H9 (cell line): ENCODE measurements around the gene SNAI3. TPM values are rescaled to one million over a fixed set of nuclear protein-coding genes. Genes with fewer than 3 reads are reported as not detected.

ENCODE experiments used
- DNase-seq: peaks from one replicate; pipeline ENCODE4 v3.0.0-alpha.2; 2017
- H2AFZ ChIP-seq: one replicate; pipeline ENCODE4 v1.6.1; 2013; ENCODE audit warnings: mild to moderate bottlenecking, low read length, control low read depth, moderate library complexity
- H2AK5ac ChIP-seq: 2 replicates; pipeline ENCODE4 v1.6.1; 2013; ENCODE audit warnings: low read length, control low read depth, mixed read lengths; ENCODE audit not compliant: insufficient read length
- H2BK120ac ChIP-seq: one replicate; pipeline ENCODE4 v1.6.1; 2013; ENCODE audit warnings: low read depth, mild to moderate bottlenecking, low read length, control low read depth, inconsistent platforms; ENCODE audit not compliant: poor library complexity, severe bottlenecking
- H2BK12ac ChIP-seq: 2 replicates; pipeline ENCODE4 v1.6.1; 2013; ENCODE audit warnings: low read length, control low read depth, mixed read lengths, low read depth; ENCODE audit not compliant: insufficient read length
- H2BK15ac ChIP-seq: 2 replicates; pipeline ENCODE4 v1.6.1; 2013; ENCODE audit warnings: low read depth, low read length, control low read depth
- H2BK20ac ChIP-seq: one replicate; pipeline ENCODE4 v1.6.1; 2013; ENCODE audit warnings: low read depth, mild to moderate bottlenecking, low read length, control low read depth, inconsistent platforms; ENCODE audit not compliant: poor library complexity, severe bottlenecking
- H2BK5ac ChIP-seq: 2 replicates; pipeline ENCODE4 v1.6.1; 2013; ENCODE audit warnings: low read length, control low read depth, mixed read lengths; ENCODE audit not compliant: insufficient read length
- H3K14ac ChIP-seq: 2 replicates; pipeline ENCODE4 v1.6.1; 2013; ENCODE audit warnings: low read length, control low read depth; ENCODE audit not compliant: insufficient read depth
- H3K18ac ChIP-seq: 2 replicates; pipeline ENCODE4 v1.6.1; 2013; ENCODE audit warnings: low read depth, mild to moderate bottlenecking, mixed read lengths, low read length, control low read depth; ENCODE audit not compliant: insufficient read length
- H3K23ac ChIP-seq: 2 replicates; pipeline ENCODE4 v1.6.1; 2013; ENCODE audit warnings: low read length, control low read depth, mixed read lengths, low read depth; ENCODE audit not compliant: insufficient read length
- H3K23me2 ChIP-seq: 2 replicates; pipeline ENCODE4 v1.6.1; 2013; ENCODE audit warnings: low read depth, mild to moderate bottlenecking, mixed read lengths, low read length, control low read depth; ENCODE audit not compliant: insufficient read length, poor library complexity, severe bottlenecking
- H3K27ac ChIP-seq: 2 replicates; pipeline ENCODE4 v1.5.1; 2013; ENCODE audit warnings: low read length, control low read depth, mixed read lengths, low read depth; ENCODE audit not compliant: insufficient read length
- H3K27me3 ChIP-seq: 2 replicates; pipeline ENCODE4 v1.6.1; 2013; ENCODE audit warnings: low read length, control low read depth, inconsistent platforms; ENCODE audit not compliant: insufficient read depth
- H3K4ac ChIP-seq: 2 replicates; pipeline ENCODE4 v1.6.1; 2013; ENCODE audit warnings: low read depth, mild to moderate bottlenecking, control low read depth, inconsistent platforms, low read length, moderate library complexity
- H3K4me1 ChIP-seq: 2 replicates; pipeline ENCODE4 v1.6.1; 2013; ENCODE audit warnings: low read length, control low read depth, inconsistent platforms; ENCODE audit not compliant: insufficient read depth
- H3K4me2 ChIP-seq: 2 replicates; pipeline ENCODE4 v1.6.1; 2013; ENCODE audit warnings: low read length, control low read depth, mixed read lengths; ENCODE audit not compliant: insufficient read length, insufficient read depth
- H3K56ac ChIP-seq: 2 replicates; pipeline ENCODE4 v1.6.1; 2013; ENCODE audit warnings: low read depth, mild to moderate bottlenecking, mixed read lengths, low read length, control low read depth; ENCODE audit not compliant: insufficient read length
- H3K79me1 ChIP-seq: 2 replicates; pipeline ENCODE4 v1.6.1; 2013; ENCODE audit warnings: low read depth, mild to moderate bottlenecking, moderate library complexity, low read length, control low read depth, inconsistent platforms; ENCODE audit not compliant: insufficient read depth, poor library complexity, severe bottlenecking
- H3K79me2 ChIP-seq: 2 replicates; pipeline ENCODE4 v1.6.1; 2013; ENCODE audit warnings: low read length, control low read depth, inconsistent platforms; ENCODE audit not compliant: insufficient read depth
- H3K9ac ChIP-seq: 2 replicates; pipeline ENCODE4 v1.6.1; 2013; ENCODE audit warnings: low read length, control low read depth, mixed read lengths; ENCODE audit not compliant: insufficient read length; ENCODE audit errors: extremely low read depth
- H3K9me3 ChIP-seq: one replicate; pipeline ENCODE4 v1.6.1; 2013; ENCODE audit warnings: low read depth, low read length, inconsistent platforms; ENCODE audit not compliant: control insufficient read depth
- H3T11ph ChIP-seq: one replicate; pipeline ENCODE4 v1.6.1; 2013; ENCODE audit warnings: mild to moderate bottlenecking, low read length, control low read depth, inconsistent platforms
- H4K20me1 ChIP-seq: one replicate; pipeline ENCODE4 v1.6.1; 2013; ENCODE audit not compliant: control insufficient read depth, insufficient read length, insufficient read depth
- H4K5ac ChIP-seq: 2 replicates; pipeline ENCODE4 v1.6.1; 2013; ENCODE audit warnings: low read depth, mild to moderate bottlenecking, mixed read lengths, low read length, control low read depth; ENCODE audit not compliant: insufficient read length
- H4K8ac ChIP-seq: replicated peaks from 2 replicates; pipeline ENCODE4 v1.6.1; 2013; ENCODE audit warnings: low read length, control low read depth, mixed read lengths, low read depth; ENCODE audit not compliant: insufficient read length
- H4K91ac ChIP-seq: 2 replicates; pipeline ENCODE4 v1.6.1; 2013; ENCODE audit warnings: low read depth, mild to moderate bottlenecking, moderate library complexity, mixed read lengths, low read length, control low read depth; ENCODE audit not compliant: insufficient read length
- H3K27ac Mint-ChIP-seq, 3 experiments: 2 replicates in 2 of 3; 3 replicates in 1 of 3; pipeline ENCODE4 v1.8.0; 2020 to 2021; ENCODE audit warnings: mixed read lengths in 3 of 3, mild to moderate bottlenecking in 1 of 3, moderate library complexity in 1 of 3
- H3K27me3 Mint-ChIP-seq: 2 replicates; pipeline ENCODE4 v1.8.0; 2021; ENCODE audit warnings: low read depth, mild to moderate bottlenecking, moderate library complexity, mixed read lengths
- H3K36me3 Mint-ChIP-seq, 3 experiments: 2 replicates in 2 of 3; 3 replicates in 1 of 3; pipeline ENCODE4 v1.8.0; 2020 to 2021; ENCODE audit warnings: low read depth in 3 of 3, mixed read lengths in 3 of 3; ENCODE audit not compliant: insufficient read depth in 1 of 3
- H3K4me1 Mint-ChIP-seq, 2 experiments: 2 replicates each; pipeline ENCODE4 v1.8.0; 2020; ENCODE audit warnings: mixed read lengths in 2 of 2
- H3K4me3 Mint-ChIP-seq, 2 experiments: 2 replicates in 1 of 2; 3 replicates in 1 of 2; pipeline ENCODE4 v1.8.0; 2020 to 2021; ENCODE audit warnings: mild to moderate bottlenecking in 2 of 2, mixed read lengths in 2 of 2, moderate library complexity in 1 of 2
- H3K9me3 Mint-ChIP-seq, 2 experiments: 2 replicates in 1 of 2; 3 replicates in 1 of 2; pipeline ENCODE4 v1.8.0; 2020; ENCODE audit warnings: mild to moderate bottlenecking in 2 of 2, mixed read lengths in 2 of 2, moderate library complexity in 1 of 2
- WGBS: extraction: QIAGEN DNeasy Blood & Tissue Kit; methylation state at CpG from one replicate; pipeline ENCODE4 v1.1.7; 2013; ENCODE audit warnings: missing lambda C conversion rate, low lambda C conversion rate, mixed read lengths; ENCODE audit not compliant: insufficient read length; ENCODE audit errors: extremely low coverage; 5-methylcytosine and 5-hydroxymethylcytosine counted together
- total RNA-seq: library from RNA; stranded (reverse); gene quantifications from 2 replicates; pipeline ENCODE4 v1.2.1, GENCODE V29; 2021
- TF ChIP-seq, protein P1 (sequence below): fragments of 200-600 bp; sonication (generic); conservative IDR thresholded peaks from 3 replicates; pipeline ENCODE4 v1.8.0; 2021; ENCODE audit warnings: antibody characterized with exemption, mild to moderate bottlenecking

SNAI3 gene
- total RNA-seq, 1 experiment from 2014 or later: 3.2 TPM

GRCh38 chr16:88735121-88735520 lies 48.8 kb upstream of the SNAI3 start:
- no CpG with 5 or more reads among the region's 16 CpGs for WGBS
- H3K4me2 ChIP-seq: no peak overlapping the region

More at GRCh38 chr16:88735121-88735520, 48.8 kb upstream of the SNAI3 start:
- H3K27me3 ChIP-seq: no peaks in the 10 kb centered on the region
- H3K79me1 ChIP-seq: no peaks in the 10 kb centered on the region
- H2BK120ac ChIP-seq: no peak overlapping the region
- no peaks in the 10 kb centered on the region for H4K20me1 ChIP-seq
- no peak overlapping the region for H3K18ac ChIP-seq
- no peak overlapping the region for H3K56ac ChIP-seq
- H2BK12ac ChIP-seq: no peak overlapping the region
- no peak overlapping the region for H3K23ac ChIP-seq
- no peak overlapping the region for H3K14ac ChIP-seq
- no peak overlapping the region for H2BK15ac ChIP-seq
- H2AFZ ChIP-seq: no peak overlapping the region
- Mint-ChIP-seq H3K4me3 (no peak overlapping the region), H3K4me1 (0 out of 4 replicates have a peak, but pooled peaks cover 0 to 3% of the 10 kb centered on the region in 2 experiments), H3K27me3 (no peaks in the 10 kb centered on the region; the same call in 1 of the 2 replicates), H3K36me3 (peaks cover 3 to 12% (median 8%) of the 10 kb centered on the region in 3 experiments; a peak in 6 of 7 replicates), H3K27ac (no peak overlapping the region), H3K9me3 (no peaks in the 10 kb centered on the region)
- no peak overlapping the region for H3K4ac ChIP-seq
- no peak overlapping the region for H3K9ac ChIP-seq
- H3K23me2 ChIP-seq: no peaks in the 10 kb centered on the region
- H3K9me3 ChIP-seq: no peaks in the 10 kb centered on the region
- no peak overlapping the region for H2AK5ac ChIP-seq
- H3K79me2 ChIP-seq: no peaks in the 10 kb centered on the region
- no peak overlapping the region for H2BK5ac ChIP-seq
- no peak overlapping the region for H4K91ac ChIP-seq
- no peak overlapping the region for H3T11ph ChIP-seq
- no peak overlapping the region for H3K27ac ChIP-seq
- H2BK20ac ChIP-seq: no peak overlapping the region
- H4K8ac ChIP-seq: no peak overlapping the region
- DNase-seq: no peak
- TF ChIP-seq, protein P1, sequence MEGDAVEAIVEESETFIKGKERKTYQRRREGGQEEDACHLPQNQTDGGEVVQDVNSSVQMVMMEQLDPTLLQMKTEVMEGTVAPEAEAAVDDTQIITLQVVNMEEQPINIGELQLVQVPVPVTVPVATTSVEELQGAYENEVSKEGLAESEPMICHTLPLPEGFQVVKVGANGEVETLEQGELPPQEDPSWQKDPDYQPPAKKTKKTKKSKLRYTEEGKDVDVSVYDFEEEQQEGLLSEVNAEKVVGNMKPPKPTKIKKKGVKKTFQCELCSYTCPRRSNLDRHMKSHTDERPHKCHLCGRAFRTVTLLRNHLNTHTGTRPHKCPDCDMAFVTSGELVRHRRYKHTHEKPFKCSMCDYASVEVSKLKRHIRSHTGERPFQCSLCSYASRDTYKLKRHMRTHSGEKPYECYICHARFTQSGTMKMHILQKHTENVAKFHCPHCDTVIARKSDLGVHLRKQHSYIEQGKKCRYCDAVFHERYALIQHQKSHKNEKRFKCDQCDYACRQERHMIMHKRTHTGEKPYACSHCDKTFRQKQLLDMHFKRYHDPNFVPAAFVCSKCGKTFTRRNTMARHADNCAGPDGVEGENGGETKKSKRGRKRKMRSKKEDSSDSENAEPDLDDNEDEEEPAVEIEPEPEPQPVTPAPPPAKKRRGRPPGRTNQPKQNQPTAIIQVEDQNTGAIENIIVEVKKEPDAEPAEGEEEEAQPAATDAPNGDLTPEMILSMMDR: no peak
- no peak overlapping the region for H4K5ac ChIP-seq
- H3K4me1 ChIP-seq: no peaks in the 10 kb centered on the region
